OCI-LY3 (cell line): ENCODE measurements around the gene PBRM1.

Experiments
- H2AFZ ChIP-seq: fragments of 200-600, 300-600 bp; shearing (Covaris generic); 2 replicates; pipeline ENCODE4 v1.6.0; 2014; ENCODE audit warnings: antibody characterized with exemption, low read depth, low read length
- H3K27ac ChIP-seq: fragments of 200-600, 300-600 bp; sonication (generic); 2 replicates; pipeline ENCODE4 v1.5.1; 2014; ENCODE audit warnings: mild to moderate bottlenecking, low read length, moderate library complexity, mixed read lengths
- H3K27me3 ChIP-seq: fragments of 200-600, 300-600 bp; sonication (generic); 2 replicates; pipeline ENCODE4 v1.6.1; 2014; ENCODE audit warnings: low read depth, low read length, mixed read lengths
- H3K36me3 ChIP-seq: fragments of 200-600, 300-600 bp; sonication (generic); replicated peaks from 2 replicates; pipeline ENCODE3; 2014; ENCODE audit warnings: low read depth, low read length, mixed read lengths
- H3K4me1 ChIP-seq: fragments of 300-600, 200-600 bp; sonication (generic); 2 replicates; pipeline ENCODE4 v1.6.1; 2014; ENCODE audit warnings: low read length, mixed read lengths
- H3K4me2 ChIP-seq: fragments of 200-600, 300-600 bp; sonication (generic); 2 replicates; pipeline ENCODE4 v1.6.1; 2014; ENCODE audit warnings: low read length, mixed read lengths
- H3K4me3 ChIP-seq: fragments of 300-600, 200-600 bp; sonication (generic); 2 replicates; pipeline ENCODE4 v1.5.1; 2014; ENCODE audit warnings: antibody characterized with exemption, mild to moderate bottlenecking, low read length, moderate library complexity
- H3K79me2 ChIP-seq: fragments of 300-600, 200-600 bp; shearing (Covaris generic); 2 replicates; pipeline ENCODE4 v1.6.1; 2014; ENCODE audit warnings: mild to moderate bottlenecking, low read length, mixed read lengths
- H3K9ac ChIP-seq: fragments of 300-600, 200-600 bp; shearing (Covaris generic); 2 replicates; pipeline ENCODE4 v1.6.0; 2014; ENCODE audit warnings: mild to moderate bottlenecking, low read length, moderate library complexity
- H3K9me3 ChIP-seq: fragments of 200-600, 300-600 bp; shearing (Covaris generic); 2 replicates; pipeline ENCODE4 v1.6.1; 2014; ENCODE audit warnings: low read length, mixed read lengths; ENCODE audit not compliant: insufficient read depth
- H4K20me1 ChIP-seq: fragments of 200-600, 300-600 bp; sonication (generic); 2 replicates; pipeline ENCODE4 v1.6.1; 2016; ENCODE audit warnings: low read length, mixed read lengths; ENCODE audit not compliant: insufficient read depth
- CTCF ChIP-seq: fragments of 200-600, 300-600 bp; sonication (generic); IDR thresholded peaks from 2 replicates; pipeline ENCODE4 v1.5.1; 2014; ENCODE audit warnings: antibody characterized with exemption, low read length, low read depth
- EZH2phosphoT487 ChIP-seq: fragments of 200-600 bp; shearing (Covaris generic); IDR thresholded peaks from 2 replicates; pipeline ENCODE4 v1.6.1; 2018; ENCODE audit warnings: antibody characterized with exemption, mixed run types, low read depth

Gene PBRM1

GRCh38 chr3:52536369-52537164, 149.1 kb downstream of the PBRM1 start, which contains the start of gene UQCC5:
Gene UQCC5, plus strand, starts transcription at chr3:52536605. Its CDS starts 151 bp downstream, at chr3:52536756.
- H3K9me3 ChIP-seq = no peaks in the 10 kb centered on the region
- H3K27ac ChIP-seq = peak within 1 kb of the TSS; percentile 57
- peaks cover 64% of the 10 kb centered on the region for H3K79me2 ChIP-seq
- no peak for TF ChIP-seq EZH2phosphoT487
- no peak for TF ChIP-seq CTCF
- peaks cover 19% of the 10 kb centered on the region for H4K20me1 ChIP-seq
- peaks cover 16% of the 10 kb centered on the region for H3K36me3 ChIP-seq
- no peaks in the 10 kb centered on the region for H3K27me3 ChIP-seq
- peak within 1 kb of the TSS; percentile 44; the same call in 1 of the 2 replicates for H2AFZ ChIP-seq
- peak within 1 kb of the TSS; percentile 89 for H3K9ac ChIP-seq
- H3K4me3 ChIP-seq = peak within 1 kb of the TSS; percentile 84
- H3K4me2 ChIP-seq = peak within 1 kb of the TSS; percentile 97
- H3K4me1 ChIP-seq = peaks cover 30% of the 10 kb centered on the region

- H3K36me3 ChIP-seq = peaks cover 11% of the 10 kb centered on the region
- peak overlapping the region; percentile 39 for H3K9ac ChIP-seq
- peaks cover 24% of the 10 kb centered on the region for H4K20me1 ChIP-seq
- TF ChIP-seq EZH2phosphoT487 (no peak), CTCF (no peak)
- H3K4me2 ChIP-seq = peak overlapping the region; percentile 82
- H3K4me1 ChIP-seq = peaks cover 30% of the 10 kb centered on the region
- no peaks in the 10 kb centered on the region for H3K9me3 ChIP-seq
- H3K27me3 ChIP-seq = no peaks in the 10 kb centered on the region
- H3K4me3 ChIP-seq = peak overlapping the region; percentile 71
- 0 out of 2 replicates have a peak overlapping the region, but pooled peaks have one; percentile 7 for H3K27ac ChIP-seq
- H2AFZ ChIP-seq = peak overlapping the region; percentile 44; the same call in 1 of the 2 replicates
- H3K79me2 ChIP-seq = peaks cover 65% of the 10 kb centered on the region
Observed at GRCh38 chr3:52536112-52536368, 149.7 kb downstream of the PBRM1 start.

- peak overlapping the region; percentile 82 for H3K4me2 ChIP-seq
- peaks cover 30% of the 10 kb centered on the region for H3K4me1 ChIP-seq
- peak overlapping the region; percentile 71 for H3K4me3 ChIP-seq
Observed at GRCh38 chr3:52535411-52536111, 150.2 kb downstream of the PBRM1 start.

More at GRCh38 chr3:52535411-52536111, 150.2 kb downstream of the PBRM1 start:
- peaks cover 66% of the 10 kb centered on the region for H3K79me2 ChIP-seq
- peaks cover 29% of the 10 kb centered on the region for H4K20me1 ChIP-seq
- H3K36me3 ChIP-seq = peaks cover 6% of the 10 kb centered on the region
- no peaks in the 10 kb centered on the region for H3K9me3 ChIP-seq
- peak overlapping the region; percentile 39 for H3K9ac ChIP-seq
- H3K27ac ChIP-seq = 0 out of 2 replicates have a peak overlapping the region, but pooled peaks have one; percentile 7
- no peak for TF ChIP-seq CTCF
- no peak for TF ChIP-seq EZH2phosphoT487
- H2AFZ ChIP-seq = peak overlapping the region; percentile 44; the same call in 1 of the 2 replicates
- no peaks in the 10 kb centered on the region for H3K27me3 ChIP-seq
